WTC11 (cell line): ENCODE data around the gene CAMK2D.

Source experiments
- ATF2 ChIP-seq: sonication (generic); formaldehyde crosslinking; IDR thresholded peaks from 2 replicates; pipeline ENCODE4 v1.8.1; 2022; ENCODE audit warnings: low read depth, missing genetic modification reagents, borderline replicate concordance
- CBFB ChIP-seq: sonication (generic); formaldehyde crosslinking; IDR thresholded peaks from 2 replicates; pipeline ENCODE4 v1.8.1; 2022; ENCODE audit warnings: mild to moderate bottlenecking, low read depth, missing genetic modification reagents
- ELF4 ChIP-seq: sonication (generic); formaldehyde crosslinking; IDR thresholded peaks from 2 replicates; pipeline ENCODE4 v1.8.1; 2022; ENCODE audit warnings: low read depth, mild to moderate bottlenecking, moderate library complexity, missing genetic modification reagents
- EMX1 ChIP-seq: fragments of 250-450 bp; sonication (Bioruptor Pico); IDR thresholded peaks from 2 replicates; pipeline ENCODE4 v1.8.0; 2021; ENCODE audit warnings: mild to moderate bottlenecking
- ESRRA ChIP-seq: sonication (generic); formaldehyde crosslinking; IDR thresholded peaks from 2 replicates; pipeline ENCODE4 v1.8.1; 2022; ENCODE audit warnings: mild to moderate bottlenecking, missing genetic modification reagents, borderline replicate concordance
- ETV6 ChIP-seq: sonication (generic); formaldehyde crosslinking; IDR thresholded peaks from 2 replicates; pipeline ENCODE4 v1.8.1; 2022; ENCODE audit warnings: mild to moderate bottlenecking, missing genetic modification reagents
- JUN ChIP-seq: sonication (generic); formaldehyde crosslinking; IDR thresholded peaks from 2 replicates; pipeline ENCODE4 v1.8.0; 2023; ENCODE audit warnings: mild to moderate bottlenecking, missing genetic modification reagents
- TP53 ChIP-seq: sonication (generic); formaldehyde crosslinking; IDR thresholded peaks from 2 replicates; pipeline ENCODE4 v1.8.1; 2023; ENCODE audit warnings: mild to moderate bottlenecking, missing genetic modification reagents
- USF1 ChIP-seq: sonication (generic); formaldehyde crosslinking; IDR thresholded peaks from 2 replicates; pipeline ENCODE4 v1.8.0; 2022; ENCODE audit warnings: mild to moderate bottlenecking, missing genetic modification reagents
- ZNF263 ChIP-seq: sonication (generic); formaldehyde crosslinking; IDR thresholded peaks from 2 replicates; pipeline ENCODE4 v1.8.1; 2022; ENCODE audit warnings: low read depth, mild to moderate bottlenecking, moderate library complexity, missing genetic modification reagents
- TF ChIP-seq, protein P1 (sequence below): sonication (generic); formaldehyde crosslinking; IDR thresholded peaks from 2 replicates; pipeline ENCODE4 v1.8.1; 2023; ENCODE audit warnings: mild to moderate bottlenecking, moderate library complexity, missing genetic modification reagents
- TF ChIP-seq, protein P2 (sequence below): fragments of 200-600 bp; IDR thresholded peaks from 2 replicates; pipeline ENCODE4 v1.8.0; 2022; ENCODE audit warnings: antibody characterized with exemption

- TF ChIP-seq, protein P1, sequence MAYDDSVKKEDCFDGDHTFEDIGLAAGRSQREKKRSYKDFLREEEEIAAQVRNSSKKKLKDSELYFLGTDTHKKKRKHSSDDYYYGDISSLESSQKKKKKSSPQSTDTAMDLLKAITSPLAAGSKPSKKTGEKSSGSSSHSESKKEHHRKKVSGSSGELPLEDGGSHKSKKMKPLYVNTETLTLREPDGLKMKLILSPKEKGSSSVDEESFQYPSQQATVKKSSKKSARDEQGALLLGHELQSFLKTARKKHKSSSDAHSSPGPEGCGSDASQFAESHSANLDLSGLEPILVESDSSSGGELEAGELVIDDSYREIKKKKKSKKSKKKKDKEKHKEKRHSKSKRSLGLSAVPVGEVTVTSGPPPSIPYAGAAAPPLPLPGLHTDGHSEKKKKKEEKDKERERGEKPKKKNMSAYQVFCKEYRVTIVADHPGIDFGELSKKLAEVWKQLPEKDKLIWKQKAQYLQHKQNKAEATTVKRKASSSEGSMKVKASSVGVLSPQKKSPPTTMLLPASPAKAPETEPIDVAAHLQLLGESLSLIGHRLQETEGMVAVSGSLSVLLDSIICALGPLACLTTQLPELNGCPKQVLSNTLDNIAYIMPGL (CRISPR knock-in tag) = no peak
- no peak for TF ChIP-seq ESRRA (CRISPR knock-in tag)
- TF ChIP-seq ZNF263 (CRISPR knock-in tag) = no peak
- TF ChIP-seq, protein P2, sequence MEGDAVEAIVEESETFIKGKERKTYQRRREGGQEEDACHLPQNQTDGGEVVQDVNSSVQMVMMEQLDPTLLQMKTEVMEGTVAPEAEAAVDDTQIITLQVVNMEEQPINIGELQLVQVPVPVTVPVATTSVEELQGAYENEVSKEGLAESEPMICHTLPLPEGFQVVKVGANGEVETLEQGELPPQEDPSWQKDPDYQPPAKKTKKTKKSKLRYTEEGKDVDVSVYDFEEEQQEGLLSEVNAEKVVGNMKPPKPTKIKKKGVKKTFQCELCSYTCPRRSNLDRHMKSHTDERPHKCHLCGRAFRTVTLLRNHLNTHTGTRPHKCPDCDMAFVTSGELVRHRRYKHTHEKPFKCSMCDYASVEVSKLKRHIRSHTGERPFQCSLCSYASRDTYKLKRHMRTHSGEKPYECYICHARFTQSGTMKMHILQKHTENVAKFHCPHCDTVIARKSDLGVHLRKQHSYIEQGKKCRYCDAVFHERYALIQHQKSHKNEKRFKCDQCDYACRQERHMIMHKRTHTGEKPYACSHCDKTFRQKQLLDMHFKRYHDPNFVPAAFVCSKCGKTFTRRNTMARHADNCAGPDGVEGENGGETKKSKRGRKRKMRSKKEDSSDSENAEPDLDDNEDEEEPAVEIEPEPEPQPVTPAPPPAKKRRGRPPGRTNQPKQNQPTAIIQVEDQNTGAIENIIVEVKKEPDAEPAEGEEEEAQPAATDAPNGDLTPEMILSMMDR = no peak
- no peak for TF ChIP-seq USF1 (CRISPR knock-in tag)
- no peak for TF ChIP-seq ELF4
- no peak for TF ChIP-seq ATF2 (CRISPR knock-in tag)
- no peak for TF ChIP-seq EMX1 (CRISPR knock-in tag)
- TF ChIP-seq CBFB (CRISPR knock-in tag) = no peak
- TF ChIP-seq JUN = no peak
- TF ChIP-seq TP53 (CRISPR knock-in tag) = no peak
- no peak for TF ChIP-seq ETV6 (CRISPR knock-in tag)
Measured at GRCh38 chr4:113461281-113461680, 300.3 kb downstream of the CAMK2D start.
